Endothelial cell of umbilical vein (primary cell): ENCODE results near the gene ACSM5. TPM values are rescaled to one million over a fixed set of nuclear protein-coding genes. Genes with fewer than 3 reads are reported as not detected.

Source experiments
- BruUV-seq: library from RNA; stranded (reverse); fragments of 400-500 nt; replicated peaks from 2 replicates; lab custom pipeline; 2021; lab: Mats Ljungman, UMichigan
- CTCF ChIA-PET: fragments of 300-600, 350-600 bp; sonication (Branson Sonifier 250); formaldehyde crosslinking; loops from one replicate; lab custom pipeline; 2021; ENCODE audit warnings: antibody characterized with exemption, inconsistent platforms; lab: Charles Lee
- POLR2A ChIA-PET: fragments of 300-600, 350-600 bp; sonication (Branson Sonifier 250); formaldehyde crosslinking; loops from one replicate; lab custom pipeline; 2021; ENCODE audit warnings: antibody characterized with exemption, inconsistent platforms; lab: Charles Lee
- DNase-seq: peaks from one replicate; pipeline ENCODE4 v3.0.0-alpha.2; 2011; ENCODE audit warnings: low read depth, low spot score
- FAIRE-seq: peaks from 2 replicates; lab custom pipeline; 2011; peaks lifted over from hg19 to GRCh38; lab: Jason Lieb, UNC
- H2AFZ ChIP-seq: 2 replicates; pipeline ENCODE4 v1.6.0; 2012; ENCODE audit warnings: low read depth, low read length, control low read depth, inconsistent platforms
- H3K27ac ChIP-seq: 2 replicates; pipeline ENCODE4 v1.5.1; 2011; ENCODE audit warnings: low read depth, mild to moderate bottlenecking, control low read depth, low read length, moderate library complexity; ENCODE audit not compliant: insufficient read depth
- H3K27me3 ChIP-seq, 2 experiments: 2 replicates each; pipeline versions ENCODE4 v1.6.0 to v1.6.1; 2011; ENCODE audit warnings: low read length in 2 of 2, mixed read lengths in 1 of 2; ENCODE audit not compliant: control insufficient read depth in 2 of 2, insufficient read depth in 2 of 2
- H3K36me3 ChIP-seq, 2 experiments: 2 replicates in 1 of 2; 3 replicates in 1 of 2; pipeline ENCODE4 v1.5.1; 2011; ENCODE audit warnings: low read length in 2 of 2, mild to moderate bottlenecking in 1 of 2, moderate library complexity in 1 of 2; ENCODE audit not compliant: control insufficient read depth in 2 of 2, insufficient read depth in 2 of 2; ENCODE audit errors: extremely low read depth in 1 of 2
- H3K4me1 ChIP-seq: 3 replicates; pipeline ENCODE4 v1.5.1; 2011; ENCODE audit warnings: mild to moderate bottlenecking, low read length; ENCODE audit not compliant: control insufficient read depth, insufficient read depth; ENCODE audit errors: extremely low read depth
- H3K4me2 ChIP-seq: 2 replicates; pipeline ENCODE4 v1.6.1; 2011; ENCODE audit warnings: low read length, control low read depth, mixed read lengths; ENCODE audit not compliant: insufficient read depth
- H3K4me3 ChIP-seq, 3 experiments: fragments of 200-600 bp in 1 of 3; sonication (generic), shearing (Covaris generic) in 1 of 3; replicated peaks in 1 of 3; 2 replicates each; pipeline ENCODE4 v1.5.1; 2011 to 2016; ENCODE audit warnings: control low read depth in 3 of 3, low read length in 3 of 3, mild to moderate bottlenecking in 2 of 3, inconsistent platforms in 1 of 3, low read depth in 1 of 3, moderate library complexity in 1 of 3; ENCODE audit not compliant: insufficient read depth in 1 of 3
- H3K79me2 ChIP-seq: 2 replicates; pipeline ENCODE4 v1.6.0; 2012; ENCODE audit warnings: low read length, inconsistent platforms; ENCODE audit not compliant: control insufficient read depth, insufficient read depth
- H3K9ac ChIP-seq: replicated peaks from 2 replicates; pipeline ENCODE3; 2011; ENCODE audit warnings: low read length, control low read depth; ENCODE audit not compliant: insufficient read depth; ENCODE audit errors: extremely low read depth
- H3K9me1 ChIP-seq: replicated peaks from 3 replicates; pipeline ENCODE4 v1.6.0; 2011; ENCODE audit warnings: mild to moderate bottlenecking, low read length; ENCODE audit not compliant: control insufficient read depth, insufficient read depth; ENCODE audit errors: extremely low read depth
- H3K9me3 ChIP-seq: replicated peaks from 2 replicates; pipeline ENCODE4 v1.5.1; 2012; ENCODE audit warnings: low read length, inconsistent platforms; ENCODE audit not compliant: control insufficient read depth, insufficient read depth
- H4K20me1 ChIP-seq: replicated peaks from 2 replicates; pipeline ENCODE3; 2011; ENCODE audit warnings: mild to moderate bottlenecking, low read length; ENCODE audit not compliant: control insufficient read depth, insufficient read depth; ENCODE audit errors: extremely low read depth
- EZH2 ChIP-seq: IDR thresholded peaks from 2 replicates; pipeline ENCODE4 v1.6.1; 2012; ENCODE audit warnings: borderline replicate concordance, low read depth, mild to moderate bottlenecking, moderate library complexity, low read length, inconsistent platforms; ENCODE audit not compliant: severe bottlenecking
- FOS ChIP-seq: IDR thresholded peaks from 2 replicates; pipeline ENCODE4 v1.6.1; 2011; ENCODE audit warnings: mild to moderate bottlenecking, low read length, moderate library complexity, borderline replicate concordance; ENCODE audit not compliant: insufficient read depth
- GATA2 ChIP-seq: IDR thresholded peaks from 2 replicates; pipeline ENCODE4 v1.7.0; 2011; ENCODE audit warnings: low read depth, mild to moderate bottlenecking, moderate library complexity, mixed read lengths, low read length; ENCODE audit not compliant: insufficient read length, insufficient read depth
- JUN ChIP-seq: IDR thresholded peaks from 2 replicates; pipeline ENCODE4 v1.6.1; 2011; ENCODE audit warnings: borderline replicate concordance, low read depth; ENCODE audit not compliant: insufficient read length, insufficient read depth
- MYC ChIP-seq: IDR thresholded peaks from one replicate; pipeline ENCODE4 v1.6.1; 2011; ENCODE audit warnings: mild to moderate bottlenecking, low read depth, low read length
- POLR2A ChIP-seq: IDR thresholded peaks from 2 replicates; pipeline ENCODE4 v1.6.1; 2012; ENCODE audit warnings: low read depth, mild to moderate bottlenecking, control low read depth, low read length
- POLR2AphosphoS5 ChIP-seq: IDR thresholded peaks from 2 replicates; pipeline ENCODE4 v1.6.1; 2012; ENCODE audit warnings: low read depth, mild to moderate bottlenecking, control low read depth, low read length, moderate library complexity; ENCODE audit not compliant: insufficient read depth
- dilution Hi-C: fragments of 300-500 bp; cut with MboI; formaldehyde crosslinking; loops from one replicate; pipeline ENCODE4 v1.15.0; 2019; ENCODE audit warnings: low sequenced_read_pairs; ENCODE audit not compliant: extremely low pct_ligation_motif_present
- intact Hi-C: fragments of 100-400 bp; cut with micrococcal nuclease; formaldehyde crosslinking; loops from one replicate; pipeline ENCODE4 v1.10.0; 2022
- polyA plus RNA-seq, 4 experiments: library from polyadenylated mRNA; depleted of rRNA in 3 of 4; stranded (reverse) in 3 of 4; unstranded in 1 of 4; fragments of >200 nt; gene quantifications; 2 replicates each; pipeline versions ENCODE4 v1.2.1 to v1.2.3, GENCODE V29; 2011 to 2012; ENCODE audit warnings: missing spikeins in 1 of 4
- total RNA-seq: library from RNA; stranded (reverse); gene quantifications from 2 replicates; pipeline ENCODE4 v1.2.3, GENCODE V29; 2021
- TF ChIP-seq, protein P1 (sequence below), 2 donors: IDR thresholded peaks; 1 replicate in 1 of 2; 2 replicates in 1 of 2; pipeline ENCODE4 v1.5.1; 2011; ENCODE audit warnings: low read length in 2 of 2, mild to moderate bottlenecking in 2 of 2, moderate library complexity in 2 of 2, control low read depth in 1 of 2, inconsistent platforms in 1 of 2, low read depth in 1 of 2; ENCODE audit not compliant: insufficient read depth in 1 of 2; ENCODE audit errors: extremely low read depth in 1 of 2
- TF ChIP-seq, protein P2 (sequence below): IDR thresholded peaks from 2 replicates; pipeline ENCODE4 v1.6.1; 2011; ENCODE audit not compliant: insufficient read depth, insufficient read length

ACSM5 gene
- total and polyA plus RNA-seq, 2 donors (not counting 3 experiments of a cell fraction or from before 2014, with no cell fraction given), result 0.06 TPM; not detected in 1

DNA sequence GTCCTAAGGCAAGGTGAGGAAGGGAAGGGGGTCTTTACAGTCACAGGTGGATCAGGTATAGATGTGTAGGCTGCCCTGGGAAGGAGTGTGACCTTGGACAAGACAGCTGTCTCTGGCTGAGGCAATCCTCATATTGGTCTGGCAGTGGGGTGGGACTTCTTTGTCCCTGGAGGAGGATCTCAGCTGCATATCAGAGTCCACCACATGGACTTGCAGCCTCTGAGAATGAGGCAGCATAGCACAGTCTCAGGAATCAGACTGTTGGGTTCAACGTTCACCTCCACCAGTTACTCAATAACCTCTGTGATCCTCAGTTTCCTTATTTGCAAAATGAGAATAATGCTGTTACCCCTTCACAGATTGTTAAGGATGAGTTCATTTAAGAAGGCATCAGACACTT lies 75.4 kb downstream of the ACSM5 start:
- Histone ChIP-seq H3K9me3 (no peaks in the 10 kb centered on the region), H2AFZ (no peak overlapping the region), H3K27me3 (no peaks in the 10 kb centered on the region), H3K27ac (no peak overlapping the region), H3K4me1 (no peaks in the 10 kb centered on the region), H3K4me3 (no peak overlapping the region), H3K4me2 (no peak overlapping the region), H3K36me3 (no peaks in the 10 kb centered on the region), H3K9me1 (no peaks in the 10 kb centered on the region), H4K20me1 (no peaks in the 10 kb centered on the region), H3K9ac (no peak overlapping the region), H3K79me2 (no peaks in the 10 kb centered on the region)
- no TSS peak for BruUV-seq
- ChIA-PET POLR2A (no interaction called here), CTCF (no interaction called here)
- DNase-seq (no peak), FAIRE-seq (no peak)
- dilution Hi-C loops (no loop called here), intact Hi-C loops (no loop called here)
- TF ChIP-seq FOS (no peak), JUN (no peak), EZH2 (no peak), POLR2A (no peak), GATA2 (no peak), MYC (no peak), POLR2AphosphoS5 (no peak)
- TF ChIP-seq, protein P1, sequence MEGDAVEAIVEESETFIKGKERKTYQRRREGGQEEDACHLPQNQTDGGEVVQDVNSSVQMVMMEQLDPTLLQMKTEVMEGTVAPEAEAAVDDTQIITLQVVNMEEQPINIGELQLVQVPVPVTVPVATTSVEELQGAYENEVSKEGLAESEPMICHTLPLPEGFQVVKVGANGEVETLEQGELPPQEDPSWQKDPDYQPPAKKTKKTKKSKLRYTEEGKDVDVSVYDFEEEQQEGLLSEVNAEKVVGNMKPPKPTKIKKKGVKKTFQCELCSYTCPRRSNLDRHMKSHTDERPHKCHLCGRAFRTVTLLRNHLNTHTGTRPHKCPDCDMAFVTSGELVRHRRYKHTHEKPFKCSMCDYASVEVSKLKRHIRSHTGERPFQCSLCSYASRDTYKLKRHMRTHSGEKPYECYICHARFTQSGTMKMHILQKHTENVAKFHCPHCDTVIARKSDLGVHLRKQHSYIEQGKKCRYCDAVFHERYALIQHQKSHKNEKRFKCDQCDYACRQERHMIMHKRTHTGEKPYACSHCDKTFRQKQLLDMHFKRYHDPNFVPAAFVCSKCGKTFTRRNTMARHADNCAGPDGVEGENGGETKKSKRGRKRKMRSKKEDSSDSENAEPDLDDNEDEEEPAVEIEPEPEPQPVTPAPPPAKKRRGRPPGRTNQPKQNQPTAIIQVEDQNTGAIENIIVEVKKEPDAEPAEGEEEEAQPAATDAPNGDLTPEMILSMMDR (IDR thresholded peaks at IDR 0.05; ENCODE audit: extremely low read depth in 1 of 2, insufficient read depth in 1 of 2, low read depth in 1 of 2, low read length in 2 of 2), result no peak
- TF ChIP-seq, protein P2, sequence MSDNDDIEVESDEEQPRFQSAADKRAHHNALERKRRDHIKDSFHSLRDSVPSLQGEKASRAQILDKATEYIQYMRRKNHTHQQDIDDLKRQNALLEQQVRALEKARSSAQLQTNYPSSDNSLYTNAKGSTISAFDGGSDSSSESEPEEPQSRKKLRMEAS, result no peak
